ENCODE data around the gene EDARADD. TPM values are rescaled to one million over a fixed set of nuclear protein-coding genes. Genes with fewer than 3 reads are reported as not detected.

The EDARADD gene
- total and polyA plus RNA-seq, 2 of the 13 experiments (the other 11 are each of a cell fraction or from before 2014, with no cell fraction given) = 0.03 TPM; not detected in 1

DNA sequence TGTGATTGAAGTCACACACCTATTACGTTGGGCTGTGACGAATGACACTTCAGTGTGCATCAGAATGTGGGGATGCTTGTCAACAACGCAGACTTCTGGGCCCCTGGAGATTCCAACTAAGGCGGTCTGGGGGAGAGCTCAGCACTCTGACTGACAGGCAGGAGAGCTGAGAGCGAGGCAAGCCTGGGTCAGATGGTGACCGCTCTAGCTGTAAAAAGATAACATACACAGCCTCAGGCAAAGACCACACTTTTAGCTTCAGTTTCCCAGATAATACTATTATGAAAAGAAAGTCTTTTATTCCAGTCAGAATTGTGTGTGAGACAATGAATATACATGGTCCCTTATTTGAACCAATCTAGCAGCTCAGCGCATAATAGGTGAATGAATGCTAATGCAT lies 25.4 kb downstream of the EDARADD start:
- intact Hi-C loops (cut with micrococcal nuclease; ENCODE audit: unreplicated experiment) (no loop called here), in situ Hi-C loops (cut with HindIII; ENCODE audit: extremely low pct_ligation_motif_present, low pct_unique_long_range_greater_than_20kb) (no loop called here)
- Histone ChIP-seq H3K4me2 (ENCODE audit: low read depth, low read length) (no peak overlapping the region), H3K36me3 (replicated peaks in 1 of 2; ENCODE audit: control insufficient read depth in 1 of 2, insufficient read depth in 2 of 2, low read length in 2 of 2) (no peaks in the 10 kb centered on the region), H3K79me2 (ENCODE audit: insufficient read depth, low read length) (no peaks in the 10 kb centered on the region), H2AFZ (ENCODE audit: low read length) (no peak overlapping the region), H3K27me3 (ENCODE audit: control insufficient read depth in 1 of 2, insufficient read depth in 2 of 2, low read length in 2 of 2) (no peaks in the 10 kb centered on the region), H4K20me1 (ENCODE audit: insufficient read depth, low read length) (no peaks in the 10 kb centered on the region), H3K4me1 (ENCODE audit: insufficient read depth, low read length) (no peaks in the 10 kb centered on the region), H3K4me3 (replicated peaks in 1 of 3; ENCODE audit: insufficient read depth in 1 of 3, low read depth in 2 of 3, low read length in 3 of 3) (no peak overlapping the region), H3K27ac (ENCODE audit: extremely low read length, insufficient read depth, low read length) (no peak overlapping the region), H3K9ac (ENCODE audit: insufficient read depth, low read depth, low read length) (no peak overlapping the region), H3K9me3 (ENCODE audit: low read length) (no peaks in the 10 kb centered on the region)
- no peak for ATAC-seq
- no peak for FAIRE-seq
- CTCF ChIA-PET (ENCODE audit: low intra/inter-chr PET ratio, low total read pairs) = no interaction called here
- WGBS (ENCODE audit: low lambda C conversion rate) = 87% methylated on average over 7 of the region's 7 CpGs
- no peak for DNase-seq (ENCODE audit: low spot score)
- POLR2A ChIA-PET = no interaction called here
- no peak for TF ChIP-seq RNF2 (conservative IDR thresholded peaks at IDR 0.05; ENCODE audit: low read depth)
- no peak for TF ChIP-seq ARNT (IDR thresholded peaks at IDR 0.05)
- no peak for TF ChIP-seq SNAPC2 (CRISPR knock-in tag; IDR thresholded peaks at IDR 0.05)
- TF ChIP-seq, protein P1, sequence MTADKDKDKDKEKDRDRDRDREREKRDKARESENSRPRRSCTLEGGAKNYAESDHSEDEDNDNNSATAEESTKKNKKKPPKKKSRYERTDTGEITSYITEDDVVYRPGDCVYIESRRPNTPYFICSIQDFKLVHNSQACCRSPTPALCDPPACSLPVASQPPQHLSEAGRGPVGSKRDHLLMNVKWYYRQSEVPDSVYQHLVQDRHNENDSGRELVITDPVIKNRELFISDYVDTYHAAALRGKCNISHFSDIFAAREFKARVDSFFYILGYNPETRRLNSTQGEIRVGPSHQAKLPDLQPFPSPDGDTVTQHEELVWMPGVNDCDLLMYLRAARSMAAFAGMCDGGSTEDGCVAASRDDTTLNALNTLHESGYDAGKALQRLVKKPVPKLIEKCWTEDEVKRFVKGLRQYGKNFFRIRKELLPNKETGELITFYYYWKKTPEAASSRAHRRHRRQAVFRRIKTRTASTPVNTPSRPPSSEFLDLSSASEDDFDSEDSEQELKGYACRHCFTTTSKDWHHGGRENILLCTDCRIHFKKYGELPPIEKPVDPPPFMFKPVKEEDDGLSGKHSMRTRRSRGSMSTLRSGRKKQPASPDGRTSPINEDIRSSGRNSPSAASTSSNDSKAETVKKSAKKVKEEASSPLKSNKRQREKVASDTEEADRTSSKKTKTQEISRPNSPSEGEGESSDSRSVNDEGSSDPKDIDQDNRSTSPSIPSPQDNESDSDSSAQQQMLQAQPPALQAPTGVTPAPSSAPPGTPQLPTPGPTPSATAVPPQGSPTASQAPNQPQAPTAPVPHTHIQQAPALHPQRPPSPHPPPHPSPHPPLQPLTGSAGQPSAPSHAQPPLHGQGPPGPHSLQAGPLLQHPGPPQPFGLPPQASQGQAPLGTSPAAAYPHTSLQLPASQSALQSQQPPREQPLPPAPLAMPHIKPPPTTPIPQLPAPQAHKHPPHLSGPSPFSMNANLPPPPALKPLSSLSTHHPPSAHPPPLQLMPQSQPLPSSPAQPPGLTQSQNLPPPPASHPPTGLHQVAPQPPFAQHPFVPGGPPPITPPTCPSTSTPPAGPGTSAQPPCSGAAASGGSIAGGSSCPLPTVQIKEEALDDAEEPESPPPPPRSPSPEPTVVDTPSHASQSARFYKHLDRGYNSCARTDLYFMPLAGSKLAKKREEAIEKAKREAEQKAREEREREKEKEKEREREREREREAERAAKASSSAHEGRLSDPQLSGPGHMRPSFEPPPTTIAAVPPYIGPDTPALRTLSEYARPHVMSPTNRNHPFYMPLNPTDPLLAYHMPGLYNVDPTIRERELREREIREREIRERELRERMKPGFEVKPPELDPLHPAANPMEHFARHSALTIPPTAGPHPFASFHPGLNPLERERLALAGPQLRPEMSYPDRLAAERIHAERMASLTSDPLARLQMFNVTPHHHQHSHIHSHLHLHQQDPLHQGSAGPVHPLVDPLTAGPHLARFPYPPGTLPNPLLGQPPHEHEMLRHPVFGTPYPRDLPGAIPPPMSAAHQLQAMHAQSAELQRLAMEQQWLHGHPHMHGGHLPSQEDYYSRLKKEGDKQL (CRISPR knock-in tag; IDR thresholded peaks at IDR 0.05; ENCODE audit: low read depth) = no peak
- TF ChIP-seq, protein P2, sequence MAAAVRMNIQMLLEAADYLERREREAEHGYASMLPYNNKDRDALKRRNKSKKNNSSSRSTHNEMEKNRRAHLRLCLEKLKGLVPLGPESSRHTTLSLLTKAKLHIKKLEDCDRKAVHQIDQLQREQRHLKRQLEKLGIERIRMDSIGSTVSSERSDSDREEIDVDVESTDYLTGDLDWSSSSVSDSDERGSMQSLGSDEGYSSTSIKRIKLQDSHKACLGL (CRISPR knock-in tag; IDR thresholded peaks at IDR 0.05) = no peak
- TF ChIP-seq MTF2 (CRISPR knock-in tag; IDR thresholded peaks at IDR 0.05; ENCODE audit: borderline replicate concordance) = no peak
- TF ChIP-seq, protein P3, sequence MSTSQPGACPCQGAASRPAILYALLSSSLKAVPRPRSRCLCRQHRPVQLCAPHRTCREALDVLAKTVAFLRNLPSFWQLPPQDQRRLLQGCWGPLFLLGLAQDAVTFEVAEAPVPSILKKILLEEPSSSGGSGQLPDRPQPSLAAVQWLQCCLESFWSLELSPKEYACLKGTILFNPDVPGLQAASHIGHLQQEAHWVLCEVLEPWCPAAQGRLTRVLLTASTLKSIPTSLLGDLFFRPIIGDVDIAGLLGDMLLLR (CRISPR knock-in tag; IDR thresholded peaks at IDR 0.05) = no peak
- TF ChIP-seq ZNF552 (CRISPR knock-in tag; IDR thresholded peaks at IDR 0.05; ENCODE audit: borderline replicate concordance) = no peak
- TF ChIP-seq MXD4 (CRISPR knock-in tag; IDR thresholded peaks at IDR 0.05) = no peak
- TF ChIP-seq, protein P4, sequence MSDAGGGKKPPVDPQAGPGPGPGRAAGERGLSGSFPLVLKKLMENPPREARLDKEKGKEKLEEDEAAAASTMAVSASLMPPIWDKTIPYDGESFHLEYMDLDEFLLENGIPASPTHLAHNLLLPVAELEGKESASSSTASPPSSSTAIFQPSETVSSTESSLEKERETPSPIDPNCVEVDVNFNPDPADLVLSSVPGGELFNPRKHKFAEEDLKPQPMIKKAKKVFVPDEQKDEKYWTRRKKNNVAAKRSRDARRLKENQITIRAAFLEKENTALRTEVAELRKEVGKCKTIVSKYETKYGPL (CRISPR knock-in tag; IDR thresholded peaks at IDR 0.05) = no peak
- TF ChIP-seq ZNF737 (CRISPR knock-in tag; IDR thresholded peaks at IDR 0.05; ENCODE audit: borderline replicate concordance) = no peak
- TF ChIP-seq HNRNPLL (IDR thresholded peaks at IDR 0.05; ENCODE audit: low read depth, low read length, poor library complexity, severe bottlenecking) = no peak
- TF ChIP-seq ZNF773 (CRISPR knock-in tag; IDR thresholded peaks at IDR 0.05; ENCODE audit: borderline replicate concordance) = no peak
- TF ChIP-seq ZNF768 (CRISPR knock-in tag; IDR thresholded peaks at IDR 0.05) = no peak
- TF ChIP-seq ZNF652 (CRISPR knock-in tag; IDR thresholded peaks at IDR 0.05; ENCODE audit: borderline replicate concordance, low read depth) = no peak
- no peak for TF ChIP-seq ZNF34 (CRISPR knock-in tag; IDR thresholded peaks at IDR 0.05; ENCODE audit: borderline replicate concordance)
- no peak for TF ChIP-seq ZBTB3 (CRISPR knock-in tag; IDR thresholded peaks at IDR 0.05; ENCODE audit: borderline replicate concordance, low read depth)
- TF ChIP-seq, protein P5, sequence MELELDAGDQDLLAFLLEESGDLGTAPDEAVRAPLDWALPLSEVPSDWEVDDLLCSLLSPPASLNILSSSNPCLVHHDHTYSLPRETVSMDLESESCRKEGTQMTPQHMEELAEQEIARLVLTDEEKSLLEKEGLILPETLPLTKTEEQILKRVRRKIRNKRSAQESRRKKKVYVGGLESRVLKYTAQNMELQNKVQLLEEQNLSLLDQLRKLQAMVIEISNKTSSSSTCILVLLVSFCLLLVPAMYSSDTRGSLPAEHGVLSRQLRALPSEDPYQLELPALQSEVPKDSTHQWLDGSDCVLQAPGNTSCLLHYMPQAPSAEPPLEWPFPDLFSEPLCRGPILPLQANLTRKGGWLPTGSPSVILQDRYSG (CRISPR knock-in tag; IDR thresholded peaks at IDR 0.05) = no peak
- no peak for TF ChIP-seq NR2C2 (CRISPR knock-in tag; IDR thresholded peaks at IDR 0.05; ENCODE audit: borderline replicate concordance)
- BruUV-seq (replicated peaks) = no TSS peak

All from HepG2 (cell line).